Activated CD4-positive, alpha-beta T cell treated with anti-CD3 and anti-CD28 coated beads, Interleukin-2, amount 10 ng/mL, durations not matched to agents 24 days and 14 days (primary cell): ENCODE data around the gene LRRC52. TPM values are rescaled to one million over a fixed set of nuclear protein-coding genes. Genes with fewer than 3 reads are reported as not detected.

Experiments used
- DNase-seq: peaks from one replicate; pipeline ENCODE4 v3.0.0; 2022
- H3K27ac Mint-ChIP-seq: one replicate; pipeline ENCODE4 v1.8.0; 2022; ENCODE audit warnings: mild to moderate bottlenecking, mixed read lengths
- H3K27me3 Mint-ChIP-seq: one replicate; pipeline ENCODE4 v1.8.0; 2022; ENCODE audit warnings: mixed read lengths
- H3K36me3 Mint-ChIP-seq: one replicate; pipeline ENCODE4 v1.8.0; 2022; ENCODE audit warnings: low read depth, mild to moderate bottlenecking, mixed read lengths
- H3K4me1 Mint-ChIP-seq: one replicate; pipeline ENCODE4 v1.8.0; 2021; ENCODE audit warnings: mixed read lengths
- H3K4me3 Mint-ChIP-seq: one replicate; pipeline ENCODE4 v1.8.0; 2022; ENCODE audit warnings: mild to moderate bottlenecking, moderate library complexity, mixed read lengths
- H3K9me3 Mint-ChIP-seq: one replicate; pipeline ENCODE4 v1.8.0; 2021; ENCODE audit warnings: mixed read lengths
- intact Hi-C: fragments of 100-400 bp; cut with micrococcal nuclease; formaldehyde crosslinking; loops from one replicate; pipeline ENCODE4 v1.15.1; 2023
- total RNA-seq: library from RNA; stranded (reverse); gene quantifications from 2 replicates; pipeline ENCODE4 v1.2.3, GENCODE V29; 2022

LRRC52 gene, protein sequence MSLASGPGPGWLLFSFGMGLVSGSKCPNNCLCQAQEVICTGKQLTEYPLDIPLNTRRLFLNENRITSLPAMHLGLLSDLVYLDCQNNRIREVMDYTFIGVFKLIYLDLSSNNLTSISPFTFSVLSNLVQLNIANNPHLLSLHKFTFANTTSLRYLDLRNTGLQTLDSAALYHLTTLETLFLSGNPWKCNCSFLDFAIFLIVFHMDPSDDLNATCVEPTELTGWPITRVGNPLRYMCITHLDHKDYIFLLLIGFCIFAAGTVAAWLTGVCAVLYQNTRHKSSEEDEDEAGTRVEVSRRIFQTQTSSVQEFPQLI
- not detected in 2 replicates for total RNA-seq

DNA sequence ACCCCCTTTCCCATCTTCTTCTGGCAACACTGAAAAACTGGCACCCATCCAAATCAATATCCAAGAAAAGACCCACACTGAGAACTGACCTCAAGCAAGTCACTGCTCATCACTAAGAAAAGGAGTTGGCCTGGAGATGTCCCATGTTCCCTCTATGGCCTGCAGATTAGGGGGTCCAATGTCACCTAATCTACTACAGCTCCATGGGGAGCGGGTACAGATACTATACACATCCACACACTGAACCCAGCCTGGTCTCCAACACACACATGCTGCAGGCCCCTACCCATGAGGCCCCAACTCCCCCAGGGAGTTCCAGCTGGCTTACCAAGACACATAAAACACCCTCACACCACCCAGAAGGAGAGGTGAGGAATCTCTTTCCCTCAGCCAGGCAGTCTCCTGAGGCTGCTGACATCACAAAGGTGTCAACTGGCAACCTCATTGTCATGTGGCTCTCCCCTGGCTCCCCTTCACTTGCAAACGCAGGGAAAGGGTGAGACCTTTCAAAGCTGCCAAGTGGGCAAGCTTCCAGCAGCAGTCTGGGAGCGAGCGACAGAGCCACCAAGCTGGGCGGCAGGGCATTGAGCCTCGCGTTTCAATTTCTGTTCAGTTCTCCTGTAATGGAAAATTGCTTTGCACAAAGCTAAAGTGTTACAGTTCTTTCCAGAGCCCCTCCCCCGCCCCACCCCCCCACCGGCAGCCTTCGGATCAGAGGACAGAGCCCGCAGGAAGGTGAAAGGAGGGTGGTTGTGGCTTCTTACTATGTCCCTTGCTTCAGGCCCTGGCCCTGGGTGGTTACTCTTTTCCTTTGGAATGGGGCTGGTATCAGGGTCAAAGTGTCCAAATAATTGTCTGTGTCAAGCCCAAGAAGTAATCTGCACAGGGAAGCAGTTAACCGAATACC, at the start of gene LRRC52:
TSS of gene LRRC52 (plus strand) at position 469 of the 907 bp plus-strand sequence. CDS start at position 766, 297 bp downstream.
- H3K27me3 Mint-ChIP-seq: peaks cover 43% of the 10 kb centered on the region
- intact Hi-C loops: no loop called here
- H3K9me3 Mint-ChIP-seq: no peaks in the 10 kb centered on the region
- no peak within 1 kb of the TSS for H3K27ac Mint-ChIP-seq
- no peaks in the 10 kb centered on the region for H3K36me3 Mint-ChIP-seq
- H3K4me1 Mint-ChIP-seq: no peaks in the 10 kb centered on the region
- no peak for DNase-seq
- H3K4me3 Mint-ChIP-seq: no peak within 1 kb of the TSS

GRCh38 chr1:165494949-165495857, 48.6 kb upstream of the LRRC52 start:
- Mint-ChIP-seq H3K4me3 (no peak overlapping the region), H3K27ac (no peak overlapping the region), H3K36me3 (no peaks in the 10 kb centered on the region), H3K4me1 (peaks cover 3% of the 10 kb centered on the region), H3K9me3 (no peaks in the 10 kb centered on the region), H3K27me3 (peaks cover 27% of the 10 kb centered on the region)
- DNase-seq: no peak
- intact Hi-C loops: no loop called here

- Mint-ChIP-seq H3K9me3 (no peaks in the 10 kb centered on the region), H3K36me3 (no peaks in the 10 kb centered on the region), H3K27ac (no peak overlapping the region), H3K4me1 (peaks cover 3% of the 10 kb centered on the region), H3K4me3 (no peak overlapping the region), H3K27me3 (peaks cover 28% of the 10 kb centered on the region)
- no peak for DNase-seq
- intact Hi-C loops: no loop called here
These were observed 48.0 kb upstream of the LRRC52 start for GRCh38 chr1:165495858-165496205.

DNA sequence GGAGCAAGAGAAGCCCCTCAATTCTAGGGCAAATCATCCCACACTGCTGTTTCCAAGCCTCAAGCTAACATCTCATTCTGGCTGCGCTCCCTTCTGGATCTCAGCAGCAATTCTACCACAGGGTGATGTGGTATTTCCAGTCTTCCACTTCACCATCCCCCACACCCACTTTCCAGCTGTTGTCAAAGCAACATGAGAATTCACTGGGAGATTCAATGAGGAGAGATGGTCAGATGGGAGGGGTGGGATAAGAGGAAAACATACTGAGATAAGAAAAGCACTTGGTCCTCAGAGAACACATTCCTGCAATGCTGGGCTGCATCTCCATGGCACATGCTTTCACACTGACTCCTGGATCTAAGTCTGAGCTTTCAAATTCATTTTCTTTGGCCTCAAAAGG, 47.3 kb upstream of the LRRC52 start:
- H3K4me3 Mint-ChIP-seq: no peak overlapping the region
- H3K9me3 Mint-ChIP-seq: no peaks in the 10 kb centered on the region
- intact Hi-C loops: no loop called here
- no peak overlapping the region for H3K27ac Mint-ChIP-seq
- H3K36me3 Mint-ChIP-seq: no peaks in the 10 kb centered on the region
- H3K27me3 Mint-ChIP-seq: peaks cover 26% of the 10 kb centered on the region
- DNase-seq: no peak
- H3K4me1 Mint-ChIP-seq: peaks cover 3% of the 10 kb centered on the region

DNA sequence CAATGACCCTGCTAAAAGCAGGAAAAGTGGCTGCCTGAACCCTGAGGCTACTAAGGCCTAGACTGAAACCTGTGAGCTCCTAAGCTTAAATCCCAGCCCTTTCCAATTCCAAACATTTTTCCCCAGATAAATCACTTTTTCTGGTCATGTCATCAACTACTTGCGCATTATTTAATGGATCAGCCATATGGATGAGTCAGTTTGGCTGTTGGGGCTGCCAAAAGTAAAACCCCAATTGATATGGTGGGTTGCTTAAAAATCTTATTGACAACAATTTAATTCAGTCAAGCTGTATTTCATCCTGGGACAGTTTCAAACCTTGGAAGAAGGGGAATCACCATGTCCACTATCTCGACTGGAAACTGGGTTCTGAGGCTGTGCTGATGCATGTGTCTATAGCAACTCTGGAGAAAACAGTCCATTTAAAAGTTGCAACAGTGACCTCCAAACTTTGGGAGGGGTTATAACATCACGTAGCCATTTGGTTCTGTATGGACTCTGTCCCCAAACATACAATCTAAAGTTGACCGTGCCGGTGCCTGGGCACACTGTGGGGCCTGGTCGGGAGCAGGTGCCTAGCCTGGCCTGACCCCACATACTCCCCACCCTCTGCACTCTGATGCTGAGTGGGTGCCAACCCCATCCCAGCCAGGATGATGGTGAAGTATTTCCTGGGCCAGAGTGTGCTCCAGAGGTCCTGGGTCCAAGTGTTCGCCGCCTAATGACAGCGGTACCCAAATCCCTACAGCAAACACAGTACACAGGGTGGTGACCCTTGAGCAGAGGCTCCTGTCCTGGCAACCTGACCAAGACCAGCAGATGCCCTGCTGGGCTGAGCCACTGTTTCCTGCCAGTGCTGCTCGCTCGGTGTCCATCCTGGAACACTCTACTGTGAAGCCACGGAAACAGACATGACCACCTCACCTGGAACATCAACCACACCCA, 46.5 kb upstream of the LRRC52 start:
- no peaks in the 10 kb centered on the region for H3K36me3 Mint-ChIP-seq
- intact Hi-C loops: no loop called here

GRCh38 chr1:165501330-165501969, 42.4 kb upstream of the LRRC52 start:
- Mint-ChIP-seq H3K36me3 (no peaks in the 10 kb centered on the region), H3K4me1 (no peaks in the 10 kb centered on the region), H3K9me3 (no peaks in the 10 kb centered on the region), H3K27me3 (peaks cover 18% of the 10 kb centered on the region), H3K4me3 (no peak overlapping the region), H3K27ac (no peak overlapping the region)
- intact Hi-C loops: no loop called here
- no peak for DNase-seq

More for the DNA sequence above, 46.5 kb upstream of the LRRC52 start:
- DNase-seq: no peak
- H3K27me3 Mint-ChIP-seq: peaks cover 29% of the 10 kb centered on the region
- no peak overlapping the region for H3K4me3 Mint-ChIP-seq
- peaks cover 3% of the 10 kb centered on the region for H3K4me1 Mint-ChIP-seq
- H3K9me3 Mint-ChIP-seq: no peaks in the 10 kb centered on the region
- H3K27ac Mint-ChIP-seq: no peak overlapping the region

- Mint-ChIP-seq H3K27ac (no peak overlapping the region), H3K4me1 (no peaks in the 10 kb centered on the region), H3K36me3 (no peaks in the 10 kb centered on the region), H3K9me3 (no peaks in the 10 kb centered on the region), H3K27me3 (peaks cover 19% of the 10 kb centered on the region), H3K4me3 (no peak overlapping the region)
- DNase-seq: no peak
- intact Hi-C loops: no loop called here
These were observed 41.8 kb upstream of the LRRC52 start for GRCh38 chr1:165501970-165502348.

- intact Hi-C loops: no loop called here
- DNase-seq: no peak
- Mint-ChIP-seq H3K4me1 (no peaks in the 10 kb centered on the region), H3K9me3 (no peaks in the 10 kb centered on the region), H3K27ac (no peak overlapping the region), H3K36me3 (no peaks in the 10 kb centered on the region), H3K27me3 (peaks cover 21% of the 10 kb centered on the region), H3K4me3 (no peak overlapping the region)
These were observed 36.2 kb upstream of the LRRC52 start for GRCh38 chr1:165507570-165507969.

DNA sequence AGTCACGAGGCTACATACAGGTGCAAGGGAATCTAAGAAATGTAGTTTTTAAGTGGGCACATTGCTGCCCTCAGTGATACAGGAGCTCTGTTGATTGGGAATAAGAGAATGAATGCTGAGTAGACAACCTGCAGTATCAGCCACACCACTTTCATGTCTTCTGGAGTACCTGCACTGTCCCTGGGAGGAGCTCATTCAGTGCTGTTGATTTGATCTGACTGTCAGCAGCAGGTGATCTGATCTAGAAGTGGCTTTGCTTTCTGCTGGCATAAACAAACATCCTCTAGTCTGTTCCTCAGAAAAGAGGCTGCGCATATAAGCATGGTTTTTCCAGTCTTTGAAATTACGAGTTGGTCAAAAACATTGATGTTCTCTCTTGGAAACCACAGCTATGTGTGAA, 35.5 kb upstream of the LRRC52 start:
- intact Hi-C loops: no loop called here
- Mint-ChIP-seq H3K36me3 (no peaks in the 10 kb centered on the region), H3K27ac (no peak overlapping the region), H3K4me1 (no peaks in the 10 kb centered on the region), H3K9me3 (no peaks in the 10 kb centered on the region), H3K4me3 (no peak overlapping the region), H3K27me3 (peaks cover 19% of the 10 kb centered on the region)
- no peak for DNase-seq

- DNase-seq: no peak
- H3K36me3 Mint-ChIP-seq: no peaks in the 10 kb centered on the region
- no peaks in the 10 kb centered on the region for H3K4me1 Mint-ChIP-seq
- H3K27ac Mint-ChIP-seq: no peak overlapping the region
- intact Hi-C loops: no loop called here
- H3K27me3 Mint-ChIP-seq: peaks cover 9% of the 10 kb centered on the region
- no peak overlapping the region for H3K4me3 Mint-ChIP-seq
- no peaks in the 10 kb centered on the region for H3K9me3 Mint-ChIP-seq
These were observed 31.0 kb upstream of the LRRC52 start for GRCh38 chr1:165512816-165513215.

GRCh38 chr1:165516469-165516868, 27.3 kb upstream of the LRRC52 start:
- intact Hi-C loops: no loop called here
- Mint-ChIP-seq H3K4me3 (no peak overlapping the region), H3K27ac (no peak overlapping the region)

GRCh38 chr1:165520646-165521045, 23.2 kb upstream of the LRRC52 start:
- DNase-seq: no peak
- Mint-ChIP-seq H3K4me3 (no peak overlapping the region), H3K4me1 (no peaks in the 10 kb centered on the region), H3K27me3 (peaks cover 22% of the 10 kb centered on the region), H3K27ac (no peak overlapping the region), H3K36me3 (no peaks in the 10 kb centered on the region), H3K9me3 (peaks cover 3% of the 10 kb centered on the region)
- intact Hi-C loops: no loop called here

More at GRCh38 chr1:165516469-165516868, 27.3 kb upstream of the LRRC52 start:
- H3K27me3 Mint-ChIP-seq: peaks cover 6% of the 10 kb centered on the region
- no peaks in the 10 kb centered on the region for H3K36me3 Mint-ChIP-seq
- peaks cover 3% of the 10 kb centered on the region for H3K9me3 Mint-ChIP-seq
- no peak for DNase-seq
- no peaks in the 10 kb centered on the region for H3K4me1 Mint-ChIP-seq
